Left kidney (tissue), 8 donors: ENCODE data around the gene RAI14. TPM values are rescaled to one million over a fixed set of nuclear protein-coding genes. Genes with fewer than 3 reads are reported as not detected.

Experiments used
- DNase-seq: peaks from one replicate; pipeline ENCODE4 v3.0.0-alpha.2; 2013
- long read RNA-seq, 8 donors: transcript quantifications; one replicate each; lab custom pipeline, GENCODE V29; 2026
- polyA plus RNA-seq: library from polyadenylated mRNA; unstranded; fragments of 120-200 nt; gene quantifications from one replicate; pipeline ENCODE4 v1.2.1, GENCODE V29; 2013; ENCODE audit not compliant: insufficient read length

Gene RAI14
- polyA plus RNA-seq, result 102 TPM
- long read RNA-seq, donor 1, transcript RAI14-220 (17 exons, 2,941 nt), result major isoform, 7 of 32 reads
- long read RNA-seq, donor 1, partial matches to known transcripts, result 25 of 32 reads
- long read RNA-seq, donor 1, other reads (novel, unspliced or antisense), result 0 of 32 reads
- long read RNA-seq, donor 2, full-length matches to known transcripts, result 3 of 21 reads
- long read RNA-seq, donor 2, partial matches to known transcripts, result 18 of 21 reads
- long read RNA-seq, donor 2, other reads (novel, unspliced or antisense), result 0 of 21 reads
- long read RNA-seq, donor 3, partial matches to known transcripts, result 0 of 2 reads
- long read RNA-seq, donor 3, other reads (novel, unspliced or antisense), result 0 of 2 reads
- long read RNA-seq, donor 4, partial matches to known transcripts, result 0 of 2 reads
- long read RNA-seq, donor 4, other reads (novel, unspliced or antisense), result 0 of 2 reads
- long read RNA-seq, donor 5, full-length matches to known transcripts, result 10 of 10 reads
- long read RNA-seq, donor 5, partial matches to known transcripts, result 0 of 10 reads
- long read RNA-seq, donor 5, other reads (novel, unspliced or antisense), result 0 of 10 reads
- long read RNA-seq, donor 6, full-length matches to known transcripts, result 5 of 20 reads
- long read RNA-seq, donor 6, partial matches to known transcripts, result 15 of 20 reads
- long read RNA-seq, donor 6, other reads (novel, unspliced or antisense), result 0 of 20 reads
- long read RNA-seq, donor 7, full-length matches to known transcripts, result 8 of 62 reads
- long read RNA-seq, donor 7, partial matches to known transcripts, result 54 of 62 reads
- long read RNA-seq, donor 7, other reads (novel, unspliced or antisense), result 0 of 62 reads
- long read RNA-seq, donor 8, full-length matches to known transcripts, result 4 of 4 reads
- long read RNA-seq, donor 8, partial matches to known transcripts, result 0 of 4 reads
- long read RNA-seq, donor 8, other reads (novel, unspliced or antisense), result 0 of 4 reads

- peak; percentile 76 for DNase-seq
These were observed at the start of gene RAI14 for GRCh38 chr5:34656001-34656699. TSS of gene RAI14 (plus strand) at chr5:34656328. CDS start at chr5:34686920, 30,592 bp downstream.

- no peak for DNase-seq
These were observed 47.8 kb upstream of the RAI14 start for GRCh38 chr5:34608368-34608767.

GRCh38 chr5:34608859-34609648, 47.1 kb upstream of the RAI14 start:
- DNase-seq, result peak; percentile 57

GRCh38 chr5:34609951-34610441, 46.1 kb upstream of the RAI14 start:
- DNase-seq, result no peak

- DNase-seq, result no peak
These were observed 45.6 kb upstream of the RAI14 start for GRCh38 chr5:34610546-34610945.

- no peak for DNase-seq
These were observed 44.4 kb upstream of the RAI14 start for GRCh38 chr5:34611464-34612415.

GRCh38 chr5:34616651-34617050, 39.5 kb upstream of the RAI14 start:
- no peak for DNase-seq

GRCh38 chr5:34618371-34619065, 37.6 kb upstream of the RAI14 start:
- DNase-seq, result no peak

GRCh38 chr5:34620185-34620584, 35.9 kb upstream of the RAI14 start:
- DNase-seq, result no peak

- no peak for DNase-seq
These were observed 34.6 kb upstream of the RAI14 start for GRCh38 chr5:34621277-34622097.

- DNase-seq, result no peak
These were observed 34.1 kb upstream of the RAI14 start for GRCh38 chr5:34622098-34622400.

- no peak for DNase-seq
These were observed 31.4 kb upstream of the RAI14 start for GRCh38 chr5:34624691-34625090.

GRCh38 chr5:34625246-34625645, 30.9 kb upstream of the RAI14 start:
- no peak for DNase-seq

GRCh38 chr5:34626036-34626435, 30.1 kb upstream of the RAI14 start:
- no peak for DNase-seq

- DNase-seq, result no peak
These were observed 29.4 kb upstream of the RAI14 start for GRCh38 chr5:34626751-34627150.

- no peak for DNase-seq
These were observed 28.3 kb upstream of the RAI14 start for GRCh38 chr5:34627794-34628193.

- no peak for DNase-seq
These were observed 27.8 kb upstream of the RAI14 start for GRCh38 chr5:34628373-34628772.

- DNase-seq, result no peak
These were observed 25.5 kb upstream of the RAI14 start for GRCh38 chr5:34630596-34630995.
